Effector memory CD4-positive, alpha-beta T cell (primary cell): ENCODE data around the gene WIPF3.

Source experiments
- DNase-seq, 3 donors: peaks; one replicate each; pipeline ENCODE4 v3.0.0-alpha.2; 2020
- H3K27ac ChIP-seq: 2 replicates; pipeline ENCODE4 v1.7.0; 2013; ENCODE audit warnings: mild to moderate bottlenecking, low read length, moderate library complexity; ENCODE audit not compliant: insufficient read depth, poor library complexity, severe bottlenecking
- H3K27me3 ChIP-seq: replicated peaks from 2 replicates; pipeline ENCODE4 v1.7.0; 2013; ENCODE audit warnings: mild to moderate bottlenecking, low read length; ENCODE audit not compliant: insufficient read depth, control insufficient read depth, poor library complexity, severe bottlenecking
- H3K36me3 ChIP-seq: 2 replicates; pipeline ENCODE4 v1.7.0; 2013; ENCODE audit warnings: mild to moderate bottlenecking, low read length, moderate library complexity; ENCODE audit not compliant: control insufficient read depth, insufficient read depth
- H3K4me1 ChIP-seq: 2 replicates; pipeline ENCODE4 v1.7.0; 2013; ENCODE audit warnings: low read length, mild to moderate bottlenecking; ENCODE audit not compliant: control insufficient read depth, insufficient read depth, poor library complexity, severe bottlenecking
- H3K4me3 ChIP-seq: 2 replicates; pipeline ENCODE4 v1.7.0; 2013; ENCODE audit warnings: low read length, low read depth, mild to moderate bottlenecking; ENCODE audit not compliant: insufficient read depth, poor library complexity, severe bottlenecking
- H3K9me3 ChIP-seq: 2 replicates; pipeline ENCODE4 v1.7.0; 2013; ENCODE audit warnings: mild to moderate bottlenecking, low read length, moderate library complexity; ENCODE audit not compliant: control insufficient read depth

The WIPF3 gene

DNA sequence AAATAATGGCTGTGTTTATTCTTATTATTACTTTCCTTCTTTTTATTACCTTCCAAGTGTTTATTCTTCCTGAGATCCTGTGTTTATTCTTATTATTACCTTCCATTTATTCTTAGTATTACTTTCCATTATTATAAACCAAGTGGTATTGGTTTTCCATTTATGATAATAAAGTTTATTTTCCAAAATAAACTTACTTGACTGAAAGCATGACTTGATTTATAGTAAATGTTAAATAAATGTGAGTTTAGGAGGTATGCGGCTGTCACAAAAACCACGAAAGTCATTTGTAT is 20.2 kb downstream of the WIPF3 start:
- Histone ChIP-seq H3K4me3 (no peak overlapping the region), H3K27ac (no peak overlapping the region), H3K9me3 (no peaks in the 10 kb centered on the region), H3K27me3 (no peaks in the 10 kb centered on the region), H3K4me1 (no peaks in the 10 kb centered on the region), H3K36me3 (no peaks in the 10 kb centered on the region)
- no peak for DNase-seq

DNA sequence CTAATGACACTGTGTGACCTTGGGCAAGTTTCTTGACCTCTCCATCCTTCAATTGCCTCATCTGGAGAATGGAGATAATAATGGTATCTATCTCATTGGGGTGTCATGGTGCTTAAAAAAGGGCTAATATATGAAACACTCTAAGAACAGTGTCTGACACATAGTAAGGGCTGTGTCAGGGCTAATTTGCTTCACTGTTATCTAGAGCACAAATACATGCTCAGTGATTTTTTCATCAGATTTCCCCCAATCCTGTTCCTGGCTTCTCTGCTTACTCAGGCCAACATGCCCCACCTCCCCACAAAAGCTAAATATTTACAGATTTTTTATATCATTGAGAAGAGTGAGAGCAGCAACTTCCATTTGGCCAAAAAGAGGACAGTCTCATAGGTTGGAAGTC is 20.6 kb downstream of the WIPF3 start:
- Histone ChIP-seq H3K27ac (no peak overlapping the region), H3K9me3 (no peaks in the 10 kb centered on the region), H3K4me1 (no peaks in the 10 kb centered on the region), H3K4me3 (no peak overlapping the region), H3K27me3 (no peaks in the 10 kb centered on the region), H3K36me3 (no peaks in the 10 kb centered on the region)
- DNase-seq: no peak

DNA sequence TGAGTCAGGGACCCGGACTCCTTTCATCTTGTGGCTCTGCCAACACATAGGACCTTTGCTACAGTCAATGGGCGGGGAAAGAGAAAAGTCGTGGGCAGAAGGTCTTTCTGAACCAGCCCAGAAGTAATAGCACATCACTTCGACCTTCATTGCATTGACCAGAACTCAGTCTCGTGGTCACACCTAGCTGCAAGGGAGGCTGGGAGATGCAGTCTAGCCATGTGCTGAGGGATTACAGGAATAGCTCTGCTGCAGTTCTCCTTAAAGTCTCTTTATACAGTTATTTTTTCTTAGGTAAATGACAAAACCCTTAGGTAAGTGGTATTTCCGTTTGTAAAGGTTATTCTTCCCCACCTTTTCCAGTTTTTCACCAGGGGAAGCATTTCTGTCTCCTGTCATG is 25.4 kb downstream of the WIPF3 start:
- DNase-seq: no peak
- Histone ChIP-seq H3K36me3 (no peaks in the 10 kb centered on the region), H3K4me3 (no peak overlapping the region)

DNA sequence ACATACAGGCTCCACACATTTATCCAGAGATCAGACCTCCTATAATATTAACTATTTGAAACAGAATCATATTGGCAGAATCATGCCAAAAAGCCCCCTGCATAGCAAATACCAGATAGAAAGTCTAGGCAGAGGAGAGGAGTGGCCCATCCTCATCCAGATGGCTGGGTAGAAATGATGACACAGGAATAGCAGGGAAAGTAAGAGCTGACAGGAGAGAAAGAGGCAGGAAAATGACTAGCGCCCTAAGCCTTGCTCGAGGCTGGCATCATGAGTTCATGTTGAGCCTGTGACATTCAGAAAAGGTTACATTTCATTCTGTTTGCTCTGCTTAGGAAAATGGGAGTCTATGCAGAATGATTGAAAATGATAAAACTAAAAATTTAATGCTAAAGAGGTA is 27.6 kb downstream of the WIPF3 start:
- Histone ChIP-seq H3K9me3 (no peaks in the 10 kb centered on the region), H3K27me3 (no peaks in the 10 kb centered on the region)

More for the DNA sequence above, 25.4 kb downstream of the WIPF3 start:
- Histone ChIP-seq H3K9me3 (no peaks in the 10 kb centered on the region), H3K4me1 (no peaks in the 10 kb centered on the region), H3K27me3 (no peaks in the 10 kb centered on the region), H3K27ac (no peak overlapping the region)

DNA sequence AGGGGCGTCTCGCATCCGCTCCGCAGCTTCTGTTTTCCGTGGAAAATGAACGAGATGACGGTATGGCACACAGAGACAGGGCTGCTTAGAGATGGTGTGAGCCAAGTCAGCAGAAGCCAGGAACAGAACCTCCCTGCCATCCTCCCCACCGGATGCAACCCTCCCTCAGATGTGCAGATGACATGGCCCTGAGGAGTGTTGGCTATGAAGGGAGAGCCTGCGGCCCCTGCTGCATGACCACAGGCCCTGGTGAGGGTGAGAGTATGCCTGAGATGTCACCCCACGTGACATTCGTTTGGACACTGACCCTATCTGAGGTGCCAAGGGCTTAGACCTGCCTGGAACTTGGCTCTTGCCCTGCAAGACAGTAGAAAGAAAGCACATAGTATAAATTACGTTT is 29.4 kb downstream of the WIPF3 start:
- no peak overlapping the region for H3K4me3 ChIP-seq
- H3K36me3 ChIP-seq: no peaks in the 10 kb centered on the region
- no peaks in the 10 kb centered on the region for H3K27me3 ChIP-seq
- H3K4me1 ChIP-seq: no peaks in the 10 kb centered on the region
- no peak overlapping the region for H3K27ac ChIP-seq
- no peaks in the 10 kb centered on the region for H3K9me3 ChIP-seq
- no peak for DNase-seq

More for the DNA sequence above, 27.6 kb downstream of the WIPF3 start:
- H3K27ac ChIP-seq: no peak overlapping the region
- no peaks in the 10 kb centered on the region for H3K4me1 ChIP-seq
- no peaks in the 10 kb centered on the region for H3K36me3 ChIP-seq
- no peak overlapping the region for H3K4me3 ChIP-seq
- no peak for DNase-seq

DNA sequence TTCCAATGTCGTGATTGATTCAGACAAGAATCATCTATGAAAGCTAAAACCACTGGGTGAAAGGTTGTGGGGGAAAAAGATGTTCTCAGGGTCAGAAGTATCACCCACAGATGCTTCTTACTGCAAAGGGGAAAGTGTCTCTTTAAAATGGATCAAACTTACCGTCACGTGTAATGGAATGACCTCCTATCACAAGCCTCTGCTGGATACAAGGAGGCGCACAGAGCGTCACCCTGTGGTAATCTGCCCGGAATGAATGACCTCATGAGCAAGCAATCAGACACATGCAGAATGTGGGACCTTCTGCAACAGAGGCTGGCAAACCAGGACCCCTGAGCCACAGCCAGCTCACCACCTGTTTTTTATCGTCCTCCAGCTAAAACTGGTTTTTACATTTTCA is 33.0 kb downstream of the WIPF3 start:
- no peaks in the 10 kb centered on the region for H3K36me3 ChIP-seq

DNA sequence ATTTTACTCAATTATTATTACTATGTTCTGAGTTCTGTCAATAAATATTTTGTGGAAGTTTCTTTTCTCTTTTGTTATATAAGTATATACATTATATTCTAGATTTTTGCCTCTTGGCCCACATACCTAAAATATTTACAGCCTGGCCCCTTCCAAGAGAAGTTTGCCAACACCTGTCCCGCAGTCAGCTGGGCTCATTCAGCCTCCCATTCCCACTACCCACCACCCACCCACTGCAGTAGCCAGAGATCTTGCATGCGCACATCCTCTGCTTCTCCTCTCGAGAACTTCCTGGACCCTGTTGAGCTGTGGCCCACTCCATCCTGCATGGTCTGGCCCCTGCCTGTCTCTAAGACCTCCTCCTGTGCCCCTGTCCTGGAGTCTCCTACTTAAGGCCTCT is 33.6 kb downstream of the WIPF3 start:
- Histone ChIP-seq H3K27me3 (no peaks in the 10 kb centered on the region), H3K4me3 (no peak overlapping the region), H3K9me3 (no peaks in the 10 kb centered on the region), H3K4me1 (no peaks in the 10 kb centered on the region), H3K27ac (no peak overlapping the region), H3K36me3 (no peaks in the 10 kb centered on the region)
- DNase-seq: no peak

More for the DNA sequence above, 33.0 kb downstream of the WIPF3 start:
- no peak overlapping the region for H3K27ac ChIP-seq
- no peak overlapping the region for H3K4me3 ChIP-seq
- H3K27me3 ChIP-seq: no peaks in the 10 kb centered on the region
- no peaks in the 10 kb centered on the region for H3K4me1 ChIP-seq
- H3K9me3 ChIP-seq: no peaks in the 10 kb centered on the region
- DNase-seq: no peak

DNA sequence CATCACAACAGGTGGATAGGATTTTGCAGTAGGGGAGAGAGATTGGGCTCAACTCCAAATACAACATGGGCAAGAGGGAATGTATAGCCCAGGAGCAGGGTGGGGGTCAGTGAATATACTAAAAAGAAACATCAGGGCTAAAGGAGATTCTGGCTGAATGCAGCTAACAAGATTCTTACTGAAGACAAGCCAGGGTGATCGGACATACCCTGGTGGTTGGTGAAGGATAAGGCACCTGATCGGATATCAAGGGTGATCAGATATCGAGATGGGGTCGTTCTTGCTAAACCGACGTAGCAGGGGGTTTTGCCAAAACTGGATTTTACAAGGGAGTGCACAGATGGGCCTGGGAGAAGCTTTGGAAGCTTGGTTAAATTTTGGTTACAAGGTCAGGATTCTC is 34.4 kb downstream of the WIPF3 start:
- H3K4me3 ChIP-seq: no peak overlapping the region
- DNase-seq: no peak
- H3K9me3 ChIP-seq: no peaks in the 10 kb centered on the region
- no peak overlapping the region for H3K27ac ChIP-seq
- H3K27me3 ChIP-seq: no peaks in the 10 kb centered on the region
- no peaks in the 10 kb centered on the region for H3K4me1 ChIP-seq
- no peaks in the 10 kb centered on the region for H3K36me3 ChIP-seq

DNA sequence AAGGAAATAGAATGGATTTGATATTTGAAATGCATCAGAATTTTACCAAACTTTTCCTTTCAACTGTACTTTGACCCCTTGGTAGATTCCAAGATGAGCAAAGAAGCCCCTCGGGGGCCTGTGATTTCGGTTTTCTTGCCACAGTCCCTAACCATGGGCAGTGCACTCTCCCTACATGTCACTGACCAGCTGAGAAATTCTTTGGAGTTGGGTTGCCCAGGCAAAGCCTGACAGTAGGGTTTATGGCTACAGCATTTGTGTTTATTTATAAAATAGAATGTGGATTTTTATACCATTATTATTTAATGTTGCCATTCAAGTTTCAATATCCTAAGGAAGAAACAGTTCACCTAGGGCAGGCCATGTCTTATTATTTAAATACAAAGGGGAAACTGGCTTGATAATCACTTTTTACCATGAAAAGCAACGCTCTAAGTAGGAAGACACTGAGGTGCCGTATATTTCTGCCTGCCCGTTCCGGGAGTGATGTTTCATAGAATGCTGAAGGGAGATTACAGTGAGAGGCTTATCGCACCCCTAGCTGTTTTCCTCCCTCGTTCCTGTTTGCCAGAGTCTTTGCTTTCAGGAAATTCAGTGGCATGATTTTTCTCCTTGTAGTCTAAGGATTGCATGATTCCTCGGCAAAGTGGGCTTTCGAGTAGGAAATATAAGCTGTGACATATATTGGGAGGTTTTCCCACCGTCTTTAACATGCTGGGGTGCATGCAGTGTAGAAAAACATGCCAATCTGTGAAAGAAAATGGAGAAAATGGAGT is 35.8 kb downstream of the WIPF3 start:
- Histone ChIP-seq H3K4me3 (no peak overlapping the region), H3K27ac (no peak overlapping the region), H3K36me3 (no peaks in the 10 kb centered on the region), H3K4me1 (no peaks in the 10 kb centered on the region), H3K9me3 (no peaks in the 10 kb centered on the region), H3K27me3 (no peaks in the 10 kb centered on the region)
- DNase-seq: no peak

DNA sequence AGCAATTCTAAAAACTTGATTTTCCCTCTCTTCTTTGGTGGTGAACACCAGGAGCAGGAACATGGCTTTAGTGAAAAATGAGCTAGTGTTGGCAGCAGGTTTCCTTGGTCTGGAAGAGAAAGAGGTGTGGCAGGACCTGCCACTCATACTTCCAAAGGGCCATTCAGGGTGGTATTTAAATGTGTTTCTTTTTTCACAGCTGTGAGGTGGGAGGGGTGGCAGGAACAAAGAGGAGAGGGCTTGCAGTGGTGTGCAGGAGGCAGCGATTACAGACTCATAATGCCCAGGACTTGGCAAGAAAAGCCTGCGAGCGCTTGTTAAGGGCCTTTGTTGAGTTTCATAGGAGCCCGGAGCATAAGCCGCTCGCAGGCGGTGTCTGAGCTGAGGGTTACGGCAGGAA is 36.8 kb downstream of the WIPF3 start:
- Histone ChIP-seq H3K9me3 (no peaks in the 10 kb centered on the region), H3K27me3 (no peaks in the 10 kb centered on the region), H3K36me3 (no peaks in the 10 kb centered on the region), H3K4me1 (no peaks in the 10 kb centered on the region), H3K27ac (no peak overlapping the region), H3K4me3 (no peak overlapping the region)
- no peak for DNase-seq
